GM08714 (cell line): ENCODE data around the gene SYNDIG1L.

Source experiments
- H3K4me3 ChIP-seq: fragments of 200-500 bp; sonication (Bioruptor generic); 2 replicates; pipeline ENCODE4 v1.5.1; 2014; ENCODE audit warnings: mild to moderate bottlenecking, low read length, inconsistent platforms
- ZNF274 ChIP-seq: IDR thresholded peaks from 2 replicates; pipeline ENCODE4 v1.6.1; 2012; ENCODE audit warnings: mild to moderate bottlenecking, low read depth, low read length

SYNDIG1L gene

GRCh38 chr14:74444866-74445265 is 18.9 kb upstream of the SYNDIG1L start:
- TF ChIP-seq ZNF274, result no peak
- H3K4me3 ChIP-seq, result no peak overlapping the region

GRCh38 chr14:74442757-74443156 is 16.7 kb upstream of the SYNDIG1L start:
- H3K4me3 ChIP-seq, result no peak overlapping the region
- no peak for TF ChIP-seq ZNF274

GRCh38 chr14:74441113-74441512 is 15.1 kb upstream of the SYNDIG1L start:
- H3K4me3 ChIP-seq, result no peak overlapping the region
- TF ChIP-seq ZNF274, result no peak

GRCh38 chr14:74438351-74438915 is 12.4 kb upstream of the SYNDIG1L start:
- no peak overlapping the region for H3K4me3 ChIP-seq
- no peak for TF ChIP-seq ZNF274

- H3K4me3 ChIP-seq, result no peak overlapping the region
- TF ChIP-seq ZNF274, result no peak
These were observed 11.6 kb upstream of the SYNDIG1L start for GRCh38 chr14:74437496-74438053.

GRCh38 chr14:74434294-74434693 is 8.3 kb upstream of the SYNDIG1L start:
- TF ChIP-seq ZNF274, result no peak

GRCh38 chr14:74429991-74430390 is 4.0 kb upstream of the SYNDIG1L start:
- H3K4me3 ChIP-seq, result no peak overlapping the region
- TF ChIP-seq ZNF274, result no peak

More at GRCh38 chr14:74434294-74434693, 8.3 kb upstream of the SYNDIG1L start:
- H3K4me3 ChIP-seq, result no peak overlapping the region

GRCh38 chr14:74429221-74429691 is 3.2 kb upstream of the SYNDIG1L start:
- H3K4me3 ChIP-seq, result no peak overlapping the region
- no peak for TF ChIP-seq ZNF274

GRCh38 chr14:74427651-74428050 is 1.6 kb upstream of the SYNDIG1L start:
- TF ChIP-seq ZNF274, result no peak
- no peak overlapping the region for H3K4me3 ChIP-seq

- H3K4me3 ChIP-seq, result no peak overlapping the region
- TF ChIP-seq ZNF274, result no peak
These were observed 347 bp downstream of the SYNDIG1L start for GRCh38 chr14:74425525-74426201.

- no peak for TF ChIP-seq ZNF274
- H3K4me3 ChIP-seq, result no peak overlapping the region
These were observed 1.4 kb downstream of the SYNDIG1L start for GRCh38 chr14:74424606-74425005.

GRCh38 chr14:74423246-74423645 is 2.8 kb downstream of the SYNDIG1L start:
- no peak for TF ChIP-seq ZNF274
- H3K4me3 ChIP-seq, result no peak overlapping the region

- H3K4me3 ChIP-seq, result no peak overlapping the region
These were observed 4.0 kb downstream of the SYNDIG1L start for GRCh38 chr14:74421981-74422380.

GRCh38 chr14:74419086-74419485 is 6.9 kb downstream of the SYNDIG1L start:
- TF ChIP-seq ZNF274, result no peak
- H3K4me3 ChIP-seq, result no peak overlapping the region

More at GRCh38 chr14:74421981-74422380, 4.0 kb downstream of the SYNDIG1L start:
- TF ChIP-seq ZNF274, result no peak

- TF ChIP-seq ZNF274, result no peak
- H3K4me3 ChIP-seq, result no peak overlapping the region
These were observed 8.0 kb downstream of the SYNDIG1L start for GRCh38 chr14:74418031-74418430.
